Testis (tissue), 3 donors: ENCODE results near the gene VEGFD. TPM values are rescaled to one million over a fixed set of nuclear protein-coding genes. Genes with fewer than 3 reads are reported as not detected.
A peak's percentile ranks its signal among the peaks of the same experiment; 100 is the strongest.

Experiments
- DNase-seq: peaks from one replicate; pipeline ENCODE4 v3.0.0-alpha.2; 2019
- H3K27ac ChIP-seq, 2 donors: fragments of 200-600 bp; sonication (generic); one replicate each; pipeline ENCODE4 v1.5.1; 2019
- H3K27me3 ChIP-seq: fragments of 200-600 bp; sonication (generic); one replicate; pipeline ENCODE4 v1.5.1; 2019
- H3K36me3 ChIP-seq: fragments of 200-600 bp; sonication (generic); one replicate; pipeline ENCODE4 v1.5.1; 2017; ENCODE audit warnings: low read depth; ENCODE audit errors: missing control alignments
- H3K4me1 ChIP-seq: fragments of 200-600 bp; sonication (generic); one replicate; pipeline ENCODE4 v1.5.1; 2019
- H3K4me3 ChIP-seq, 2 donors: fragments of 200-600 bp; sonication (generic); one replicate each; pipeline ENCODE4 v1.5.1; 2017 to 2019
- H3K9me3 ChIP-seq: fragments of 200-600 bp; sonication (generic); one replicate; pipeline ENCODE4 v1.5.1; 2017
- CTCF ChIP-seq, 3 experiments: fragments of 450-650 bp in 2 of 3; fragments of 200-600 bp in 1 of 3; sonication (generic) in 1 of 3; IDR thresholded peaks; one replicate each; pipeline ENCODE4 v1.5.1; 2016 to 2019; ENCODE audit warnings: antibody characterized with exemption in 3 of 3, mild to moderate bottlenecking in 2 of 3, moderate library complexity in 1 of 3
- POLR2A ChIP-seq: fragments of 450-650 bp; IDR thresholded peaks from one replicate; pipeline ENCODE4 v1.6.1; 2017; ENCODE audit warnings: antibody characterized with exemption, mild to moderate bottlenecking, moderate library complexity
- WGBS, 2 donors: methylation state at CpG; one replicate each; pipeline ENCODE4 v1.1.5; 2018; 5-methylcytosine and 5-hydroxymethylcytosine counted together
- intact Hi-C: fragments of 100-400 bp; cut with DNase I; formaldehyde crosslinking; loops from one replicate; pipeline ENCODE4 v1.15.1; 2023; ENCODE audit warnings: low total_unique reads
- polyA plus RNA-seq: library from polyadenylated mRNA; stranded (reverse); fragments of 350-450 nt; fragmentation: Illumina TruSeq; extraction: RNeasy Lipid Tissue Mini Kit (QIAGEN cat#74804); gene quantifications from one replicate; pipeline ENCODE4 v1.2.3, GENCODE V29; 2014; ENCODE audit warnings: low read depth, low replicate concordance; ENCODE audit not compliant: insufficient read depth
- total RNA-seq, 2 donors: library from RNA; depleted of rRNA; stranded (reverse); fragments of >200 nt; gene quantifications; one replicate each; pipeline ENCODE4 v1.2.3, GENCODE V29; 2016

Gene VEGFD
- total and polyA plus RNA-seq, 3 donors from 2014 or later = 0.74 to 1.5 (median 1.3) TPM

- Histone ChIP-seq H3K27ac (no peak overlapping the region), H3K9me3 (no peaks in the 10 kb centered on the region), H3K36me3 (no peaks in the 10 kb centered on the region), H3K4me3 (no peak overlapping the region), H3K27me3 (no peaks in the 10 kb centered on the region), H3K4me1 (no peaks in the 10 kb centered on the region)
- no peak for TF ChIP-seq CTCF (IDR thresholded peaks at IDR 0.05)
- TF ChIP-seq POLR2A = no peak
- intact Hi-C loops = no loop called here
- DNase-seq = no peak
- 44 to 57% methylated on average over 8 of the region's 8 CpGs for WGBS, 2 donors
These were observed 33.8 kb downstream of the VEGFD start for GRCh38 chrX:15350329-15350996.

- no peaks in the 10 kb centered on the region for H3K36me3 ChIP-seq
- no peak overlapping the region for H3K4me3 ChIP-seq
- peak in 2 of 3 experiments; percentile 31 to 37 for TF ChIP-seq CTCF (IDR thresholded peaks at IDR 0.05)
- no peak for TF ChIP-seq POLR2A
- no peaks in the 10 kb centered on the region for H3K9me3 ChIP-seq
- H3K27me3 ChIP-seq = no peaks in the 10 kb centered on the region
- peak; percentile 38 for DNase-seq
- intact Hi-C loops = no loop called here
- H3K4me1 ChIP-seq = no peaks in the 10 kb centered on the region
- no peak overlapping the region for H3K27ac ChIP-seq
- WGBS, 2 donors = 30 to 35% methylated on average over 2 of the region's 2 CpGs
These were observed 35.2 kb downstream of the VEGFD start for GRCh38 chrX:15349046-15349445.

GRCh38 chrX:15345976-15346375 is 38.2 kb downstream of the VEGFD start:
- intact Hi-C loops = no loop called here
- H3K27me3 ChIP-seq = no peaks in the 10 kb centered on the region
- no peaks in the 10 kb centered on the region for H3K9me3 ChIP-seq
- 87 to 89% methylated on average over 3 of the region's 3 CpGs for WGBS, 2 donors
- no peak overlapping the region for H3K27ac ChIP-seq
- H3K4me1 ChIP-seq = no peaks in the 10 kb centered on the region
- TF ChIP-seq CTCF (IDR thresholded peaks at IDR 0.05) (no peak), POLR2A (no peak)
- H3K4me3 ChIP-seq = no peak overlapping the region
- no peaks in the 10 kb centered on the region for H3K36me3 ChIP-seq
- DNase-seq = no peak

GRCh38 chrX:15344106-15344505 is 40.1 kb downstream of the VEGFD start:
- intact Hi-C loops = no loop called here

More at GRCh38 chrX:15344106-15344505, 40.1 kb downstream of the VEGFD start:
- Histone ChIP-seq H3K36me3 (no peaks in the 10 kb centered on the region), H3K9me3 (no peaks in the 10 kb centered on the region), H3K4me1 (no peaks in the 10 kb centered on the region), H3K27me3 (no peaks in the 10 kb centered on the region), H3K27ac (no peak overlapping the region), H3K4me3 (no peak overlapping the region)
- no peak for DNase-seq
- TF ChIP-seq CTCF (IDR thresholded peaks at IDR 0.05) (no peak), POLR2A (no peak)
